ENCODE results near the gene DNAH9.
"Not testable (repeated sequence)": the region's sequence is repeated elsewhere in the genome, so short reads cannot be mapped to it uniquely, and the experiment has no call there.

The DNAH9 gene

GRCh38 chr17:11944587-11944986 is 346.3 kb downstream of the DNAH9 start:
- Histone ChIP-seq H3K27ac (ENCODE audit: low read depth, low read length) (no peak overlapping the region), H3K36me3 (ENCODE audit: control insufficient read depth, low read length) (no peaks in the 10 kb centered on the region), H3F3A (ENCODE audit: control insufficient read depth, insufficient read depth) (no peaks in the 10 kb centered on the region), H3K4me3 (ENCODE audit: low read length) (no peak overlapping the region), H3K4me1 (ENCODE audit: control insufficient read depth, low read length) (no peaks in the 10 kb centered on the region), H3K79me2 (ENCODE audit: control insufficient read depth, low read length) (no peaks in the 10 kb centered on the region), H3K9me2 (replicated peaks; ENCODE audit: control insufficient read depth, low read length) (no peaks in the 10 kb centered on the region), H3K9me3 (ENCODE audit: control insufficient read depth, insufficient read depth, low read length) (no peaks in the 10 kb centered on the region), H4K20me1 (ENCODE audit: control insufficient read depth, insufficient read depth, low read depth, low read length) (no peaks in the 10 kb centered on the region), H3K4me2 (ENCODE audit: low read length) (no peak overlapping the region), H3K27me3 (ENCODE audit: control insufficient read depth, low read length) (no peaks in the 10 kb centered on the region)
- TF ChIP-seq CTCF (IDR thresholded peaks at IDR 0.05; ENCODE audit: low read depth, low read length, poor library complexity, severe bottlenecking): no peak
- TF ChIP-seq EZH2phosphoT487 (IDR thresholded peaks at IDR 0.05; ENCODE audit: borderline replicate concordance, low read length): no peak

GRCh38 chr17:11948789-11949188 is 350.5 kb downstream of the DNAH9 start:
- Histone ChIP-seq H3K9me2 (replicated peaks; ENCODE audit: control insufficient read depth, low read length) (no peaks in the 10 kb centered on the region), H3K36me3 (ENCODE audit: control insufficient read depth, low read length) (no peaks in the 10 kb centered on the region), H3K27ac (ENCODE audit: low read depth, low read length) (no peak overlapping the region), H3K4me2 (ENCODE audit: low read length) (no peak overlapping the region), H3K79me2 (ENCODE audit: control insufficient read depth, low read length) (no peaks in the 10 kb centered on the region), H3K4me3 (ENCODE audit: low read length) (no peak overlapping the region), H3K9me3 (ENCODE audit: control insufficient read depth, insufficient read depth, low read length) (peaks cover 5% of the 10 kb centered on the region; the same call in 1 of the 2 replicates), H3K27me3 (ENCODE audit: control insufficient read depth, low read length) (no peaks in the 10 kb centered on the region), H3K4me1 (ENCODE audit: control insufficient read depth, low read length) (no peaks in the 10 kb centered on the region), H4K20me1 (ENCODE audit: control insufficient read depth, insufficient read depth, low read depth, low read length) (no peaks in the 10 kb centered on the region), H3F3A (ENCODE audit: control insufficient read depth, insufficient read depth) (no peaks in the 10 kb centered on the region)
- TF ChIP-seq CTCF (IDR thresholded peaks at IDR 0.05; ENCODE audit: low read depth, low read length, poor library complexity, severe bottlenecking): no peak
- no peak for TF ChIP-seq EZH2phosphoT487 (IDR thresholded peaks at IDR 0.05; ENCODE audit: borderline replicate concordance, low read length)

- not testable (repeated sequence) for H3K27ac ChIP-seq (ENCODE audit: low read depth, low read length); H3K36me3 ChIP-seq (ENCODE audit: control insufficient read depth, low read length); H3K79me2 ChIP-seq (ENCODE audit: control insufficient read depth, low read length); H4K20me1 ChIP-seq (ENCODE audit: control insufficient read depth, insufficient read depth, low read depth, low read length); H3K9me2 ChIP-seq (replicated peaks; ENCODE audit: control insufficient read depth, low read length); H3K27me3 ChIP-seq (ENCODE audit: control insufficient read depth, low read length); H3K4me3 ChIP-seq (ENCODE audit: low read length); H3F3A ChIP-seq (ENCODE audit: control insufficient read depth, insufficient read depth); H3K4me2 ChIP-seq (ENCODE audit: low read length); H3K4me1 ChIP-seq (ENCODE audit: control insufficient read depth, low read length); H3K9me3 ChIP-seq (ENCODE audit: control insufficient read depth, insufficient read depth, low read length)
Observed at GRCh38 chr17:11949571-11949970, 351.3 kb downstream of the DNAH9 start.

GRCh38 chr17:11950771-11951519 is 352.7 kb downstream of the DNAH9 start:
- Histone ChIP-seq H3K4me1 (ENCODE audit: control insufficient read depth, low read length) (no peaks in the 10 kb centered on the region), H3K4me2 (ENCODE audit: low read length) (no peak overlapping the region), H3K27me3 (ENCODE audit: control insufficient read depth, low read length) (no peaks in the 10 kb centered on the region), H4K20me1 (ENCODE audit: control insufficient read depth, insufficient read depth, low read depth, low read length) (no peaks in the 10 kb centered on the region), H3F3A (ENCODE audit: control insufficient read depth, insufficient read depth) (no peaks in the 10 kb centered on the region), H3K27ac (ENCODE audit: low read depth, low read length) (no peak overlapping the region), H3K9me2 (replicated peaks; ENCODE audit: control insufficient read depth, low read length) (no peaks in the 10 kb centered on the region), H3K4me3 (ENCODE audit: low read length) (no peak overlapping the region), H3K36me3 (ENCODE audit: control insufficient read depth, low read length) (no peaks in the 10 kb centered on the region), H3K9me3 (ENCODE audit: control insufficient read depth, insufficient read depth, low read length) (peaks cover 5% of the 10 kb centered on the region; the same call in 1 of the 2 replicates), H3K79me2 (ENCODE audit: control insufficient read depth, low read length) (no peaks in the 10 kb centered on the region)
- no peak for TF ChIP-seq CTCF (IDR thresholded peaks at IDR 0.05; ENCODE audit: low read depth, low read length, poor library complexity, severe bottlenecking)
- TF ChIP-seq EZH2phosphoT487 (IDR thresholded peaks at IDR 0.05; ENCODE audit: borderline replicate concordance, low read length): no peak

Data from DOHH2 (cell line).